Stomach (tissue), 4 donors: ENCODE results near the gene FRG2B.
"Not testable (repeated sequence)": the region's sequence is repeated elsewhere in the genome, so short reads cannot be mapped to it uniquely, and the experiment has no call there.

ENCODE experiments used
- POLR2AphosphoS5 ChIP-seq, 3 donors: sonication (generic); formaldehyde crosslinking; IDR thresholded peaks; one replicate each; pipeline ENCODE4 v1.6.1; 2016; ENCODE audit warnings: antibody characterized with exemption in 3 of 3
- TF ChIP-seq, protein P1 (sequence below), 7 experiments: fragments of 450-650 bp in 4 of 7; fragments of 200-600 bp in 3 of 7; sonication (generic) in 3 of 7; IDR thresholded peaks; one replicate each; pipeline ENCODE4 v1.5.1; 2016 to 2019; ENCODE audit warnings: antibody characterized with exemption in 7 of 7, control low read depth in 2 of 7, mild to moderate bottlenecking in 1 of 7

GRCh38 chr10:133660516-133660915 lies 33.9 kb upstream of the FRG2B start:
- TF ChIP-seq, protein P1, sequence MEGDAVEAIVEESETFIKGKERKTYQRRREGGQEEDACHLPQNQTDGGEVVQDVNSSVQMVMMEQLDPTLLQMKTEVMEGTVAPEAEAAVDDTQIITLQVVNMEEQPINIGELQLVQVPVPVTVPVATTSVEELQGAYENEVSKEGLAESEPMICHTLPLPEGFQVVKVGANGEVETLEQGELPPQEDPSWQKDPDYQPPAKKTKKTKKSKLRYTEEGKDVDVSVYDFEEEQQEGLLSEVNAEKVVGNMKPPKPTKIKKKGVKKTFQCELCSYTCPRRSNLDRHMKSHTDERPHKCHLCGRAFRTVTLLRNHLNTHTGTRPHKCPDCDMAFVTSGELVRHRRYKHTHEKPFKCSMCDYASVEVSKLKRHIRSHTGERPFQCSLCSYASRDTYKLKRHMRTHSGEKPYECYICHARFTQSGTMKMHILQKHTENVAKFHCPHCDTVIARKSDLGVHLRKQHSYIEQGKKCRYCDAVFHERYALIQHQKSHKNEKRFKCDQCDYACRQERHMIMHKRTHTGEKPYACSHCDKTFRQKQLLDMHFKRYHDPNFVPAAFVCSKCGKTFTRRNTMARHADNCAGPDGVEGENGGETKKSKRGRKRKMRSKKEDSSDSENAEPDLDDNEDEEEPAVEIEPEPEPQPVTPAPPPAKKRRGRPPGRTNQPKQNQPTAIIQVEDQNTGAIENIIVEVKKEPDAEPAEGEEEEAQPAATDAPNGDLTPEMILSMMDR (IDR thresholded peaks at IDR 0.05) = not testable (repeated sequence)
- not testable (repeated sequence) for TF ChIP-seq POLR2AphosphoS5 (IDR thresholded peaks at IDR 0.05)
